ENCODE results near the gene CHD3.

The CHD3 gene

DNA sequence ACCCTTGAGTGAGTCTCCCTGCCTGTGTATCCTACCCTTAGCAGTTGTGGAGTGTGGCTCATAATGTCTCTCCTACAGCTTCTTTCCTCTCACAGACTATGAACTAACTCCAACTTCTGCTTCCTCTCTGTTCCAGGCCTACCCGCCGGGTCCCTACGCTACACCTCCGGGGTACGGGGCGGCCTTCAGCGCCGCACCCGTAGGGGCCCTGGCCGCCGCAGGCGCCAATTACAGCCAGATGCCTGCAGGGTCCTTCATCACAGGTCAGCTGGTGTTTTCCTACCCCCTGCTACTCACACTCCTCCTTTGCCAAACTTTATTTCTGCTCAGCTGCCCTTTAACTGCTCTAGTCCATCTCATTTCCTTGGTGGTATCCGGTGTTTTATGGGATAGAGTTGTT lies 22.1 kb downstream of the CHD3 start:
- H3K27ac ChIP-seq: no peak overlapping the region
- no peaks in the 10 kb centered on the region for H3K4me1 ChIP-seq (ENCODE audit: low read depth, poor library complexity, severe bottlenecking)
- H3K36me3 ChIP-seq (ENCODE audit: insufficient read depth): no peaks in the 10 kb centered on the region
- TF ChIP-seq, protein P1, sequence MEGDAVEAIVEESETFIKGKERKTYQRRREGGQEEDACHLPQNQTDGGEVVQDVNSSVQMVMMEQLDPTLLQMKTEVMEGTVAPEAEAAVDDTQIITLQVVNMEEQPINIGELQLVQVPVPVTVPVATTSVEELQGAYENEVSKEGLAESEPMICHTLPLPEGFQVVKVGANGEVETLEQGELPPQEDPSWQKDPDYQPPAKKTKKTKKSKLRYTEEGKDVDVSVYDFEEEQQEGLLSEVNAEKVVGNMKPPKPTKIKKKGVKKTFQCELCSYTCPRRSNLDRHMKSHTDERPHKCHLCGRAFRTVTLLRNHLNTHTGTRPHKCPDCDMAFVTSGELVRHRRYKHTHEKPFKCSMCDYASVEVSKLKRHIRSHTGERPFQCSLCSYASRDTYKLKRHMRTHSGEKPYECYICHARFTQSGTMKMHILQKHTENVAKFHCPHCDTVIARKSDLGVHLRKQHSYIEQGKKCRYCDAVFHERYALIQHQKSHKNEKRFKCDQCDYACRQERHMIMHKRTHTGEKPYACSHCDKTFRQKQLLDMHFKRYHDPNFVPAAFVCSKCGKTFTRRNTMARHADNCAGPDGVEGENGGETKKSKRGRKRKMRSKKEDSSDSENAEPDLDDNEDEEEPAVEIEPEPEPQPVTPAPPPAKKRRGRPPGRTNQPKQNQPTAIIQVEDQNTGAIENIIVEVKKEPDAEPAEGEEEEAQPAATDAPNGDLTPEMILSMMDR (conservative IDR thresholded peaks at IDR 0.05; ENCODE audit: low read depth, low read length): no peak
- no peaks in the 10 kb centered on the region for H3K27me3 ChIP-seq (ENCODE audit: insufficient read depth, low read depth)
- no peak overlapping the region for H3K9ac ChIP-seq
- H3K4me3 ChIP-seq (IDR thresholded peaks at IDR 0.05; ENCODE audit: insufficient read depth, low read depth, low read length): no peak overlapping the region
- H4K20me1 ChIP-seq (ENCODE audit: insufficient read depth): no peaks in the 10 kb centered on the region
- H3K4me2 ChIP-seq: no peak overlapping the region
- H3K79me2 ChIP-seq (ENCODE audit: insufficient read depth, low read depth): no peaks in the 10 kb centered on the region
- H2AFZ ChIP-seq (ENCODE audit: low read depth): no peak overlapping the region

DNA sequence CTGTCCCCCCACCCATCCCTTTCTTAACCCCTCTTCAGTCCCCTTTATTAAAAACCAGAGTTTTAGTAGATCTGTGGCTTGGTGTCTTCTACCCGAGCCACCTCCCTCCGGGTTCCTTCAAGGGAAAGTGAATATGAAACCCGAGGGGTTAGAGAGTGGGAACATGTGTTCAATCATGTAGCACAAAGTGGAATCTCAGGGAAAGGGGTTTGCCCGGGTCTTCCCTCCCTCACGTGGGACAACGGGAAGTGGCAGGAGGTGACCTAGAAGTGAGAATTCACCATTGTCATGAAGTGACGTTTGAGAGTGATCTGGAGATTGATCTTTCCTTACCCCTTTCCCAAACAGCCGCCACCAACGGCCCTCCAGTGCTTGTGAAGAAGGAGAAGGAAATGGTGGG lies 22.5 kb downstream of the CHD3 start:
- Histone ChIP-seq H3K79me2 (ENCODE audit: insufficient read depth, low read depth) (no peaks in the 10 kb centered on the region), H3K4me2 (no peak overlapping the region), H3K27me3 (ENCODE audit: insufficient read depth, low read depth) (no peaks in the 10 kb centered on the region), H3K9ac (no peak overlapping the region), H3K36me3 (ENCODE audit: insufficient read depth) (no peaks in the 10 kb centered on the region), H4K20me1 (ENCODE audit: insufficient read depth) (no peaks in the 10 kb centered on the region), H2AFZ (ENCODE audit: low read depth) (no peak overlapping the region), H3K4me3 (IDR thresholded peaks at IDR 0.05; ENCODE audit: insufficient read depth, low read depth, low read length) (no peak overlapping the region), H3K4me1 (ENCODE audit: low read depth, poor library complexity, severe bottlenecking) (no peaks in the 10 kb centered on the region), H3K27ac (no peak overlapping the region)
- TF ChIP-seq, protein P1 (conservative IDR thresholded peaks at IDR 0.05; ENCODE audit: low read depth, low read length): no peak

DNA sequence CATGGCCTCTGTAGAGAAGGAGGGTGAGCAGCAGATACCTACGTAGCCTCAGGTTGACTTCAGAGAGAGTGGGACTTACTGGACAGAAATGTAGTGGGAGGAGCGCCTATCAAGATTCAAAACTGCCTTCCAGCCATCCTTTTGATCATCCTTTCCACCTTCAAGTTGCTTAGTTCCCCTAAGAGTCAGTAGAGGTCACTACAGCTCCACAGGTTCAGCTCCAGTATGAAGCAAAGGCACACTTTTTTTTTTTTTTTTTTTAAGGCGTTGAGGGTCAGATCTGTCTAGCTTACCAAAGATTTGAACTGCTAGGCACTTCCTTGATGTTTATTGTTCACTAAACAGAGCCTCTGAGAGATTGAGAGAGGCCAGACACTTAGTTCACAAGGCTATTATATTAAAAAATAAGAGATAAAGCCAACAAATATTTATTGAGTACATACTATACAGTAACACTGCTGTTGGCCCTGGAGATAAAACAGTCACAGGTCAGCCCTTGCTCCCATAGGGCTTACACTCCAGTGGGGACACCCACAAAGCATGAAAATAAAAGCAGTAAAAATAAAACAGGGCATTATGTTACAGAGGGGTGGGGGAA lies 24.4 kb downstream of the CHD3 start:
- Histone ChIP-seq H3K27ac (no peak overlapping the region), H4K20me1 (ENCODE audit: insufficient read depth) (no peaks in the 10 kb centered on the region), H3K79me2 (ENCODE audit: insufficient read depth, low read depth) (no peaks in the 10 kb centered on the region), H3K4me2 (no peak overlapping the region), H3K36me3 (ENCODE audit: insufficient read depth) (no peaks in the 10 kb centered on the region), H2AFZ (ENCODE audit: low read depth) (no peak overlapping the region), H3K9ac (no peak overlapping the region), H3K4me1 (ENCODE audit: low read depth, poor library complexity, severe bottlenecking) (no peaks in the 10 kb centered on the region), H3K27me3 (ENCODE audit: insufficient read depth, low read depth) (no peaks in the 10 kb centered on the region), H3K4me3 (IDR thresholded peaks at IDR 0.05; ENCODE audit: insufficient read depth, low read depth, low read length) (no peak overlapping the region)
- TF ChIP-seq, protein P1 (conservative IDR thresholded peaks at IDR 0.05; ENCODE audit: low read depth, low read length): peak; percentile 48

DNA sequence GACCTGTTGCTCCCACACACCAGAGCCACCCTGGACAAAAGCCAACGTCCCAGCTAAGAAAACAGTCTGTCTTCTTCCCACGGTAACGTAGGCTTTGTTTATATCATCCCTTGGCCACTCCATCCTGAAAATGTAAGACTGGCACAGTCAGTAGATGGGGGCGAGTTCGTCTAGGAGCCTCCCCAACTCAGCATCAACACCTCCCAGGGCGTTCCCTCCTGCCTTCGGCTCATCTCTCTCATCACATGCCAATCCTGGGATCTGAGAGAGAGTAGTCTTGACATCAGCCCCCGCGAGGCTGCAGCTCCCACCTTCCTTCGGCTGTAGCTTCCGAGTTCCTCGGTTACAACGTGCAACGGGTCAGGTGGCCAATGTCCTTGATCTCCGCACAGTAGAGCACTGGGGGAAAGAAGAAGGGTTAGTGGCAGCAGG lies 26.6 kb downstream of the CHD3 start:
- Histone ChIP-seq H3K4me3 (IDR thresholded peaks at IDR 0.05; ENCODE audit: insufficient read depth, low read depth, low read length) (no peak overlapping the region), H3K79me2 (ENCODE audit: insufficient read depth, low read depth) (no peaks in the 10 kb centered on the region), H3K4me1 (ENCODE audit: low read depth, poor library complexity, severe bottlenecking) (no peaks in the 10 kb centered on the region), H3K27ac (no peak overlapping the region; the same call in 1 of the 2 replicates), H3K4me2 (no peak overlapping the region), H2AFZ (ENCODE audit: low read depth) (peak overlapping the region; percentile 14; the same call in 1 of the 2 replicates), H3K36me3 (ENCODE audit: insufficient read depth) (no peaks in the 10 kb centered on the region), H3K27me3 (ENCODE audit: insufficient read depth, low read depth) (no peaks in the 10 kb centered on the region), H3K9ac (no peak overlapping the region; the same call in 1 of the 2 replicates), H4K20me1 (ENCODE audit: insufficient read depth) (no peaks in the 10 kb centered on the region)
- TF ChIP-seq, protein P1 (conservative IDR thresholded peaks at IDR 0.05; ENCODE audit: low read depth, low read length): no peak
